Stimulated activated CD8-positive, alpha-beta memory T cell treated with anti-CD3 and anti-CD28 coated beads, Interleukin-4, amount 100 ng/mL, for 48 hours (primary cell): Measurements from ENCODE around the gene THAP12.

Experiments
- DNase-seq: peaks from one replicate; pipeline ENCODE4 v3.0.0-alpha.2; 2020

Gene THAP12

GRCh38 chr11:76376746-76377558 is 4.0 kb downstream of the THAP12 start:
- no peak for DNase-seq

GRCh38 chr11:76371170-76371569 is 9.8 kb downstream of the THAP12 start:
- no peak for DNase-seq

- DNase-seq = no peak
These were observed 11.5 kb downstream of the THAP12 start for GRCh38 chr11:76369406-76369805.

GRCh38 chr11:76368490-76368889 is 12.4 kb downstream of the THAP12 start:
- DNase-seq = no peak

- DNase-seq = no peak
These were observed 15.8 kb downstream of the THAP12 start for GRCh38 chr11:76365038-76365679.

- DNase-seq = no peak
These were observed 18.2 kb downstream of the THAP12 start for GRCh38 chr11:76362716-76363115.

GRCh38 chr11:76361776-76362175 is 19.2 kb downstream of the THAP12 start:
- no peak for DNase-seq

- no peak for DNase-seq
These were observed 19.6 kb downstream of the THAP12 start for GRCh38 chr11:76361374-76361773.

GRCh38 chr11:76355172-76355571 is 25.8 kb downstream of the THAP12 start:
- no peak for DNase-seq

GRCh38 chr11:76348348-76348747 is 32.6 kb downstream of the THAP12 start:
- no peak for DNase-seq

GRCh38 chr11:76347466-76347865 is 33.5 kb downstream of the THAP12 start:
- DNase-seq = no peak

GRCh38 chr11:76339221-76339620 is 41.7 kb downstream of the THAP12 start:
- DNase-seq = no peak

GRCh38 chr11:76337923-76338322 is 43.0 kb downstream of the THAP12 start:
- DNase-seq = no peak

- no peak for DNase-seq
These were observed 43.5 kb downstream of the THAP12 start for GRCh38 chr11:76337469-76337868.

- no peak for DNase-seq
These were observed 44.3 kb downstream of the THAP12 start for GRCh38 chr11:76336597-76336996.

- no peak for DNase-seq
These were observed 45.1 kb downstream of the THAP12 start for GRCh38 chr11:76335842-76336241.

GRCh38 chr11:76334826-76335389 is 46.0 kb downstream of the THAP12 start:
- DNase-seq = no peak

- DNase-seq = no peak
These were observed 50.3 kb downstream of the THAP12 start for GRCh38 chr11:76330651-76331050.

GRCh38 chr11:76329983-76330382 is 50.9 kb downstream of the THAP12 start:
- no peak for DNase-seq

GRCh38 chr11:76329084-76329648 is 51.8 kb downstream of the THAP12 start:
- no peak for DNase-seq

GRCh38 chr11:76327756-76328388 is 53.1 kb downstream of the THAP12 start:
- no peak for DNase-seq

GRCh38 chr11:76327202-76327601 is 53.7 kb downstream of the THAP12 start:
- no peak for DNase-seq

- DNase-seq = no peak
These were observed 55.7 kb downstream of the THAP12 start for GRCh38 chr11:76325185-76325584.
